NCI-H2107 (cell line): ENCODE measurements around the gene ALKBH4.
"Not testable (repeated sequence)": the region's sequence is repeated elsewhere in the genome, so short reads cannot be mapped to it uniquely, and the experiment has no call there.

Experiments used
- DNase-seq: peaks from one replicate; lab custom pipeline; 2025; lab: John Stamatoyannopoulos, UW

Gene ALKBH4

DNA sequence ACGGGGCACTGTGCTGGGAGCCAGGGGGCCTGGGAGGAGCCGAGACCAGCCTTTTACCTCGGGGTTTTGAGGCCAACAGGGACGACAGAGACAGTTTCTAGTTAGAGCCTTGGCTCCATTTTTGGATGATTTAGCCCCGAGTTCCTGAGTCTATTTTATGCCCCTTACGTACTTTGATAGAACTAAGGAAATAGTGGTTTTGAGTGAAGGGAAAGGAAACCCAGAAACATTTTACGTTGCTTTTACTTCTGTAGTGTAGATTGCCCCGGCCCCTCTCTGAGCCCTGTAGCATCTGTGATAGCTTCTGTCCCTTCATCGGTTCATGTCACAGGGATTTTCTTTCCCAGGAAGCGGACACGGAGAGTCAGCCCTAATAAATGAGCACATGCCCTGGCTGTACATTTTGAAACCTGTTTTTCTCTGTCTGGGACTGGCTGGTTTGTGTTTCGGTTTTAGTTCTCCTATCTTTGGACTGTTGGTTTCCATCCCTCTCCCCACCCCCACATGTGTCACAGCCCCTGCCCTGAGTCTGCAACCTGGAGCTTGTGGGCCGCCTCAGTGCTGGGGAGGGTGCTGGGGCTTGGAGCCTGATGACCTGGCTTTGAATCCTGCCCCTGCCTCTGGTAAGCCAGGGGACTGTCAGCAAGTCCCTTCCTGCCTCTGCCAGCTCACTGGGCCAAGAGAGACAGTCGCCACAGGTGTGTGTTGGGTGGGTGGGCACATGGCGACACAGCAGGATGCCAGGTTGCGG, 38.2 kb downstream of the ALKBH4 start:
- DNase-seq: no peak

DNA sequence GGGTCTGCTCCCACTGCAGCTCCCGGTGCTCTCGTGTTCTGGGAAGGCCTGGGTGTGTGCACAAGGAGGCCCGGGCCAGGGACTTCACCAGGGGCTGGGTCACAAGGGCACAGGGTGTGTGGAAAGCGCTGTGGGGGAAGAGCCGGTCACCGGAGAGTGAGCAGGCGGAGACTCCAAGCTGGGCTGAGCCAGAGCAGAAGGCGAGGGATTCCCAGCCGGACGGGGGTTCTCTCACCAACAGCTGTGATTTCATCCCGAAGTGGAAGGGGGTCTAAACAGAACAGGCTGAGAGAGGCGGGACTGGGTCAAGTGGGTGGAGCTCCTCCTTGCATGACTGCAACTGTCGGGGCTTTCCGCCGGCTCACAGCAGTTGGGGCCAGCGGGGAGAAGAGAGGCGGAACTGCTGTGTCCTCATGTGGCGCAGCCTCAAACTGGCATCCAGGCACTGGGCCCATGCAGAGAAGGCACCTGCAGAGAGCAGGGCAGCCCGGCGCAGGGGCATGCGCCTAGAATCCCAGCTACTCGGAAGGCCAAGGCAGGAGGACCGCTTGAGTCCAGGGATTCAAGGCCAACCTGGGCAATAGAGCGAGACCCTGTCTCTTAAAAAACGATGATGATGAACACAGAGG, 38.9 kb downstream of the ALKBH4 start:
- DNase-seq: no peak

DNA sequence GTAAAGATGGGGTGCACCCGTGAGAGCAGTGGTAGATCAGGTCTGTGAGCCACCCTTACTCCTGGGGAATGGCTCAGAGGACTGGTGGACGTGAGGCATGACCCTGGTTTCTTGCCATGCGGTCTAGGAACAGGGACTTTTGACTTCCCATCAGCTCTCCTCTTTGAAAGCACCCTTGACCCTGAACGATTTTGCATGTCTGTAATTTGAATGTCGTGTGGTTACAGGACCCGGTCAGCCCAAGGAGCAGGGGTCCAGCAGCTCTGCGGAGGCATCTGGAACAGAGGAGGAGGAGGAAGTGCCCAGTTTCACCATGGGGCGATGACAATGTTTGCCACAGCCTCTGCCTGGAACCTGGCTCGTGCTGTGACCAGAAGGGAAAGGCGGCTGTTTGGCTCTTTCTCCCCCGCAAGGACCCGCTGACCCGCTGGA, 39.9 kb downstream of the ALKBH4 start:
- no peak for DNase-seq

DNA sequence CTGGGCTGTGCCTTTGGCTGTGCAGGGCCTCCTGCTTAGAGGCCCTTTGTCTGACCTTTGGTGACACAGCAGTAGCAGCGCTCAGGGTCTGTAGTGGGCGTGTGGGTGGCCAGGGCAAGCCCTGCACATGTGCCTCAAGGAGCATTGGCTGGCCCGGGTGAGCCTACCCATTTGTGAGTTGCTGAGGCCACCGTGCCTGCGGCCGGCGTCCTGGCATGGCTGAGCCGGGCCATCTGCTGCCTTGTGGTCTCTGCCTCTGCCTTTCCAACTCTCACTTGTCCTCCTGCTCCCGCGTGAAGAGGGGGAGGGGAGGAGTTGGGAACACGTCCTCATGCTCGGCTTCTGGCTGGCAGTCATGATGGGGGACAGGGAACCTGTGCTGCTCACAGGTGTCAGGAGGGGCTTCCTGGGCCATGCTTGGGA, 40.5 kb downstream of the ALKBH4 start:
- no peak for DNase-seq

DNA sequence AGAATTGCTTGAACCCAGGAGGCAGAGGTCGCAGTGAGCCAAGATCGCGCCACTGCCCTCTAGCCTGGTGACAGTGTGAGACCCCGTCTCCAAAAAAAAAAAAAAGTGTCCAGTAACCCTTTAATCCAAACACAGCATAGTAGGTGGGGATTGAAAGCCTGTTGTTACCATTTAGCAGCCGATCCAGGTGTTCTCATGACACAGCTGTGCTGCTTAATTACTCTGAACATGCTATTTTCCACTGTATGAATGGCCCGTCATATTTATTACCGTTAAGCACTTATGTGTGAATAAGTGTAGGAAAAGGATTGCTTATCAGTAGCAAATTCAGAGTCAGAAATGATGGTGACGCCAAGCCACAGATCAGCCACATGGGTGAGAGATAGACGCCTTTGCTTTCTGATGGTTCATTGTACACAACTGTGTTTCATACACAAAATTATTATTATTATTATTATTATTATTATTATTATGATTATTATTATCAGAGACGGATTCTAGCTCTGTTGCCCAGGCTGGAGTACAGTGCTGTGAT, 42.9 kb downstream of the ALKBH4 start:
- no peak for DNase-seq

DNA sequence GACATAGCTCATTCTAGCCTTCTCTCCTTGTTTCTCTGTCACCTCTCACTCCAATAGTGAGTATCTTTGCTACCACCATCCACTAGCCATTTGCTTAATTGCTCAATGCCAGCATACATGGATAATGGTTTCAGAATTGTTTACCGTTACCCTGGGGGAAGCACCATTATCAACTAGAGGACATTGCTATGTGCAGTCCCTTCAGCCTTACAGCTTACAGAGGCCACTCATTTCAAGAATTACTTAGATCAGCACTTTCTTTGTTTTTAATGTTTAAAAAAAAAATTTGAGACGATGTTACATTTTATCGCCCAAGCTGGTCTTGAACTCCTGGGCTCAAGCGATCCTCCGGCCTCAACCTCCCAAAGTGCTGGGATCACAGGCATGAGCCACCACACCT, 46.1 kb downstream of the ALKBH4 start:
- no peak for DNase-seq

DNA sequence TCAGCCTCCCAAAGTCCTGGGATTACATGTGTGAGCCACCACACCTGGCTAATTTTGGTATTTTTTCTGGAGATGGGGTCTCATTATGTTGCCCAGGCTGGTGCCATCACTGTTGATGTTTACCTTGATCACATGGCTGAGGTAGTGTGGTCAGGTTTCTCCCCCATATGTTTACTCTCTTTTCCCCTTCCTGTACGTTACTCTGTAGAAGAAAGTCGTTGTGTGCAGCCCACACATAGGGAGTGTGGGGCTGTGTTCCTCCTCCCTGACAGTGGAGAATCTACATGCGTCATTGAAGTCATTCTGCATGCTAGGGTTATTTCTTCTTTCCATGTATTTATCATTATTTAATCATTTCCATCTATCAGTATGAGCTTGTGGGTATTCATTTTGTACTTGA, 47.6 kb downstream of the ALKBH4 start:
- no peak for DNase-seq

DNA sequence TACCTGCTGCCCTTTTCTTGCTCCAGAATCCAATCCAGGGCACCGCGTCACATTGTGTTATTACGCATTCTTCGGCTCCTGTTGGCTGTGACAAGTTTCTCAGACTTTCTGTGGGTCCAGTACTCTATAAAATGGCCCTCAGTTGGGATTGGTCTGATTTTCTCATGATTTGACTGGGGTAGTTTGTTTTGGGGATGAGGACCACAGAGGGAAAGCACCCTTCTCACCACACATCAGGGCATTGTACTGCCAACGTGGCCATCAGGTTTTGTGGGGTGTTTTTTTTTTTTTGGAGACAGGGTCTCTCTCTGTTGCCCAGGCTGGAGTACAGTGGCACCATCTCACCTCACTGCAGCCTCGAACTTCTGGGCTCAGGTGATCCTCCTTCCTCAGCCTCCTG, 48.3 kb downstream of the ALKBH4 start:
- no peak for DNase-seq

DNA sequence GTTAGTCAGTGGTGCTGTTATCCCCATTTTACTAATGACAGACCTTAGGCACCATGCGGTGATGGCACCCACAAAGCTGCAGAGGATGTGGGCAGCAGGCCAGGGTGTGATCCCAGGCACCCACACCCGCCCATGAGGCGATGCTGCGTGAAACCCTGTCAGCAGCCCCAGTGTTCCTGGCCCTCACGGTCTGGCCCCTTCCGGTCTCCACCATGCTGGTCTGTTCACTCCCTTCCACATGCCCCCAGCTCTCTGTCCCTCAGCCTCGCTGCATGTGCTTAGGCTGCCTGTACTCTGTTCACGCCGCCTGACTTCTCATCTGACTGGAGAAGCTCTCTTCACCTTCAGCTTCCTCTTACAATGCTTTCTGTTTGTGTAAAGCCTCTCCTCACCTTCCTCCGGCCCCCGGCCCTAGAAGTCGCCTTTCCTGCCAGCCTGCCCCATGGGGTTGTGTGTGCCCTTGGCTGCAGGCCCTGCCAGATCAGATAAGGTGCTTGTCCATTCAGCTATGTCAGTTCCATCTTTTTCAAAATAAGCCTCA, 48.9 kb downstream of the ALKBH4 start:
- no peak for DNase-seq

DNA sequence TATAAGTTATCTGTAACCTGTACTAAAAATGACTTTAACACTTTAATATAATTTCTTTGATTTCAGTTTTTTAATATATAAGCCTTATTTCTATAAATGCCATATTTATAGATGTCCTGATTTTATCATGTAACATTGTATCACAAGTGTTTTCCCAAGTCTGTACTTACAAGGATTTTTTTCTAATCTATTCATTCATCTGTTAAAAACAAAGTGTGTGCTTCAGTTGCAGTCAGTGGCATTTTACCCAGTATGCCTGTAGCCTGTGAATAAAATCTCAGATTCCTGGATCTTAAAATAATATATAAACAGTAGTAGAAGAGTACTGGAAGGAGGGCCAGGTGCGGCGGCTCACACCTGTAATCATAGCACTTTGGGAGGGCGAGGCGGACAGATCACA, 51.1 kb downstream of the ALKBH4 start:
- no peak for DNase-seq

DNA sequence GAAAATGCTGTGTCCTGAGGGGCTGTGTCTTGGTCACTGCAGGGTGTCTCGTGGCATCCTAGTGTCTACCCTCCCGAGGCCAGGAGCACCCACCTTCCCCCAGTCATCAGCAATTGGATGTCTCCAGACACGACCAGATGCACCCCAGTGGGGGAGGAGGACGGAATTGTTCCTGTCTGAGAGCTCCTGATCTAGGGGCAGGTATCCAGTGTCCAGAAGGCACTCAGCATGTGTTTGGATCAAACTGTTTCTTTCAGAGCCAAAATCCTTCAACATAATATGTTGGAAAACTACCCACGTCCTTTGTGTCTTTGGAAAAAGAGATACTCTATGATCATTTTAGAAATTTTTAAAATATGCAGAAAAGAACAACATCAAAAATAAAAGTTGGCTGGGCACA, 51.6 kb downstream of the ALKBH4 start:
- DNase-seq: no peak

DNA sequence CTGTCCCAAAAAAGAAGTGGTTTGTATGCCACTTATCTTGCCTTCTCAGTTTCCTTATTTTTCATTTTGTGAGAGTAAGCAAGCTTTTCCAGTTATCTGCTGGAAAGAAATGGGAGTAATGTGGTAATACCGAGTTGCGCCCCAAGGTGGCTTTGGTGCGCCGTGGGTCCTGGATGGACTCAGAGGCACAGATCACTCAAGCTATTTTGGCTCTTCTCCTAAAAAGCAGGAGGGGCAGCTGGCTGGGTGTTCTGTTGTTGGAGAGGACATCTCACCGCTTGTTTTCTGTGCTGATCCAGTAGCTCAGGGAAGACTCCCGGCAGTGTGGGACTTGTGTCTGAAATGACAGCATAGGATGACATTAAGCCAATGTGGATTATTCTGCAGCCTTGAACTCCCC, 52.1 kb downstream of the ALKBH4 start:
- DNase-seq: no peak

DNA sequence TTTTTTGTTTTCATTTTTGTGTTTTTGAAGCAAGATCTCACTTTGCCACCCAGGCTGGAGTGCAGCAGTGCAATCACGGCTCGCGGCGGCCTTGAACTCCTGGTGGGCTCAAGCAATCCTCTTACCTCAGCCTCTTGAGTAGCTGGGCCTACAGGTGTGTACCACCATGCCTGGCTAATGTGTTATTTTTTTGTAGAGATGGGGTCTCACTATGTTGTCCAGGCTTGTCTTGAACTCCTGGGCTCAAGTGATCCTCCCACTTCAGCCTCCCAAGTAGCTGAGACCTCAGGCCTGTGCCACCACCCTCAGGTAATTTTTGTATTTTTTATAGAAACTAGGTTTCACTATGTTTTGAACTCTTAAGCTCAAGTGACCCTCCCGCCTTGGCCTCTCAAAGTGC, 53.7 kb downstream of the ALKBH4 start:
- no peak for DNase-seq

DNA sequence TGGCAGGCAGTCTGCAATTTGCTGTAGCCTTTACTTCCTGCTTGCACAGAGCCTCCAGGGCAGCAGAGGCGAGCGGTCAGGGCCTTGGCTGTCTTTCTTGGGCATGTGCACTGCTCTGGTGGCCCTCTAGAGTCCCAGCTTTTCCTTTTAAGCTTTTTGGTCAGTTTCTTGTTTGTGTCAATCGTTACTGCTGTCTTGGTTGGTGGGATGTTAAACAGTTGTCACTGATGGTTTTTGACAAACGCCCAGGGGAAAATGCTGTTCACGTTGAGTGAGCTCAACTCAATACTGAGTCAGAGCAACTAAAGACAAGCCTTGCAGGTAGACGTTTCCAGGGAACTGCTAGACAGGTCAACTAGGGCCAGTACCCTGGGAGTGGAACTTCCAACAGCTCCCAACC, 54.5 kb downstream of the ALKBH4 start:
- DNase-seq: no peak

DNA sequence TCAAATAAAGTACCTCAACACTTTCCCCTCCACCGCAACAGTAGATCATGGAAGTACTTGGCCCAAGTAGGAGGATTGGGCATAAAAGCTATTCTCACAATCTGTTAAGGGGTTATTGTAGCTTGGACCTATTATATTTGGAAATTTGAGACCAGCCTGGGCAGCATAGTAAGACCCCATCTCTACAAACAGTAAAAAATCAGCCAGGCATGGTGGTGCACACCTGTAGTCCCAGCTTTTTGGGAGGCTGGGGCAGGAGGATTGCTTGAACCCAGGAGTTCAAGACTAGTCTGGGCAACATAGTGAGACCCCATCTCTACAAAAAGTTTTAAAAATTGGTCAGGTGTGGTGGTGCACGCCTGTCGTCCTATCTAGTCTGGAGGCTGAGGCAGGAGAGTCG, 55.3 kb downstream of the ALKBH4 start:
- no peak for DNase-seq

DNA sequence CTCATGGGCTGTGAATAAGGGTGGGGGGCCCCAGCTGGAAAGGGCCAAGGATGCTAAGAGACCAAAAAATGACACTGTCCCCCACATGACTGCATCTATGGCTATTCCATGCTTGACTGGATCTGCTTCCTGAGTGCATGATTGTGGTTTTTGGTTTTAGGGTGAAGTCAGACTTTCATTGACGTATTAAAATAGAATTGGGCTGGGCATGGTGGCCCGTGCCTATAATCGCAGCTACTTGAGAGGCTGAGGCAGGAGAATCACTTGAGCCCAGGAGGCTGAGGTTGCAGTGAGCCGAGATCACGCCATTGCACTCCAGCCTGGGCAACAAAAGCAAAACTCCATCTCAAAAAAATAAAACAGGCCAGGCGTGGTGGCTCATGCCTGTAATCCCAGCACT, 56.1 kb downstream of the ALKBH4 start:
- DNase-seq: not testable (repeated sequence)

DNA sequence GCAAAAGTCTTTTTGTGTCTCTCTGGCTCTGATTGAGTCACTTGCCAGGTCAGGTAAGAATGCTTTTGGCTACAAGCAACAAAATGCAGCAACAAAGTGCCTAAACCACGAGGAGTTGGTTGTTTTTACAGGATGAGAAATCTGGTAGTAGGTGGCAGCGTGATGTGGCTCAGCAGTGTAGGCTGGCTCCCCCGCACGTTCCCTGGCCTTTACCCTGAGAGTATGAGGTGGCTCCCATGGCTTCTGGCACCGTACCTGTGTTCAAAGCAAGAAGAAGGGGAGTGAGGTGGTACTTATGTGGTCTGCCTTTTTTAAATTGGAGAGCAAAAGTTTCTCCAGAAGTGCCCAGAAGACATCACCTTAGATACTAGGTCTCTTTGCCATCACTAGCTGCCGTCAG, 56.8 kb downstream of the ALKBH4 start:
- no peak for DNase-seq
